Uterine smooth muscle cell (primary cell): ENCODE measurements around the gene ALDH7A1. TPM values are rescaled to one million over a fixed set of nuclear protein-coding genes. Genes with fewer than 3 reads are reported as not detected.

ENCODE experiments used
- total RNA-seq: library from RNA; depleted of rRNA; stranded (reverse); fragments of >200 nt; gene quantifications from 2 replicates; pipeline ENCODE4 v1.2.3, GENCODE V29; 2014

Gene ALDH7A1
- 29.9 and 53.7 TPM in 2 replicates for total RNA-seq

DNA sequence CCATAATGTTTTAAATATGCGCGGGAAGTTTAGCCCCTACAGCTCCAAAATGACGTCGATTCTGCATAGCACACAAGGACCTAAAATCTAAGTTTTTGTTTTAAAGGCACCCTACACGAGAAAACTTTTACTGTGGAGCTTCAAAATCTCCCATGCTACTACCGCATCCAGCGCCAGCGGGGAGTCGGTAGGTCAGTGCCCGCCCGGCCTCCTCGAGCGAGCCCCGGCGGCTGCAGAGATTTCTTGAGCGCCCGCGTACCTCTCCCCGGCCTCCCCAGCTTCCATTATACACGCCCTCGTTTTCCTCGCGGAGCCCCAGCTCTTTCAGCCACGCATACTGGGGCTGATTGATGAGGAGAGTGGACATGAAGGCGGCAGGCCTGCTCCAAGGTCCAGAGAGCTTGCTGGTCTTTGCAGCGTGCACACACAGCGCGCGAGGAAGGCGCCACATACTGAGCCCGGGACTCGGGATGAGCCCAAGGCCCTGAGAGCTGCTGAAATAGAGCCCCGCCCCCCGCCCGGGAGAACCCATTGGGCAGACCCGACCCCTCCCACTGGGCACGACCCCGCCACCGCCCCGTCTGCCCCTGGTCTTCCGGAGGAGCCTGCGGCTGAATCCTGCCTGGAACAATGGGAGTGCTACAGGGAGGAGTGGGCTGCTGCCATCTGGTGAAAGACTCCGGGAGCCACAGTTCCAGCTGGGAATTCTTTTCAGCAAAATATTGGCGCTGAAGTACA is at the start of gene ALDH7A1:
Gene ALDH7A1 (minus strand): TSS at position 472 of the 738 bp plus-strand sequence. CDS start 21 bp downstream, at position 451.

DNA sequence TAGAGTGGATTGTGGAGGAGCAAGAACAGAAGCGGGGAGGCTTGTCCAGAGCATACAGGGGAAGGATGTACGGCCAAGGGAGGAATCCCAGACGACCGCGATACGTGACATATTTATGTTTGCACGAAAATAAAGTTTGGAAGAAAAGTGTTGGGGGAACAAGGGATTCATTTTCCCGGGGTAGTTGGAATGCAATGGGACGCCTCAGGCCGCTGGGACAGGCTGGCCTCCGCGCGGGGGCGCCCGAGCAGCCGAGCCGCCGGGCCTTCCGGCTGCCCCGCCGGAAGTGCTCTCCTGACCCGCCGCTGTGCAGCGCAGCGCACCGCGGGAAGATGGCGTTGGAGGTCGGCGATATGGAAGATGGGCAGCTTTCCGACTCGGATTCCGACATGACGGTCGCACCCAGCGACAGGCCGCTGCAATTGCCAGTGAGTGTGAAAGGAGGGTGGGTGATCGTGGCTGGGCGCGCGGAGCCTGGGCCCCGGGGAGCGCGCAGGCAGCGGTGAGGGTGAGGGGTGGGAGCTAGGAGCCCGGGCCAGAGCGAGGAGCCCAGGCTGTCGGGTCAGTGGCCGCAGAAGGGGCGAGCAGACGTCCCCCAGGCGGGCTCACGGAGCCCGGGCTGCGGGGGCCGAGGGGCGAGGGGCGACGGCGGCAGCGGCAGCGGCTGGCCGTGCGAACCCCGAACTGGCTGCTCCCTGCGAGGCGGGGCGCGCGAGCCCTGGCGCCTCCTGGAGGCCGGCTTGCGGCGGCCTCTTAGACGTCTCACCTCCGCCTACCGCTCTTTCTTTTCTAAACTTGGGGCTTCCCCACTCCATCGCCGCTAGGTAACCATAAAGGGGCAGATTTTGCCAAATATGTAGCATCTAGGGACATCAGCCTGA is 5.9 kb upstream of the ALDH7A1 start, which contains the start of gene PHAX:
Gene PHAX (plus strand): TSS at position 317 of the 881 bp plus-strand sequence. CDS start 16 bp downstream, at position 333.

Other genes starting within 250 kb of the ALDH7A1 start
- gene GRAMD2B, start 171.8 kb downstream of the ALDH7A1 start, total RNA-seq = 11.5 and 17.0 TPM in 2 replicates
- gene PHAX, start 5.7 kb upstream of the ALDH7A1 start, total RNA-seq = 71.1 and 103 TPM in 2 replicates
- gene LMNB1, start 181.9 kb upstream of the ALDH7A1 start, total RNA-seq = 28.0 and 101 TPM in 2 replicates